Left lung (tissue), 10 donors: ENCODE results near the gene NR1H3. TPM values are rescaled to one million over a fixed set of nuclear protein-coding genes. Genes with fewer than 3 reads are reported as not detected.

Experiments used
- ATAC-seq: fragments of 200-7000 bp; cut with Tn5 transposase; one replicate; pipeline ENCODE4 v1.9.1; 2020; ENCODE audit warnings: moderate library complexity
- DNase-seq, 4 donors: peaks; one replicate each; pipeline ENCODE4 v3.0.0-alpha.2; 2013 to 2020
- H3K27ac ChIP-seq, 2 donors: fragments of 200-600 bp; sonication (generic) in 1 of 2; one replicate each; pipeline versions ENCODE4 v1.5.0 to v1.8.0; 2020 to 2021
- H3K27me3 ChIP-seq, 2 donors: fragments of 200-600 bp; sonication (generic) in 1 of 2; one replicate each; pipeline versions ENCODE4 v1.5.0 to v1.8.0; 2020 to 2021
- H3K36me3 ChIP-seq, 2 donors: fragments of 200-600 bp; sonication (generic) in 1 of 2; one replicate each; pipeline versions ENCODE4 v1.5.0 to v1.8.0; 2020 to 2021
- H3K4me1 ChIP-seq, 2 donors: fragments of 200-600 bp; one replicate each; pipeline ENCODE4 v1.8.0; 2021
- H3K4me3 ChIP-seq, 2 donors: fragments of 200-600 bp; sonication (generic) in 1 of 2; one replicate each; pipeline versions ENCODE4 v1.5.0 to v1.8.0; 2020 to 2021; ENCODE audit warnings: mild to moderate bottlenecking in 1 of 2
- H3K9me3 ChIP-seq, 2 donors: fragments of 200-600 bp; sonication (generic) in 1 of 2; one replicate each; pipeline versions ENCODE4 v1.5.0 to v1.8.0; 2020 to 2021
- CTCF ChIP-seq, 2 donors: fragments of 200-600 bp; sonication (generic) in 1 of 2; IDR thresholded peaks; one replicate each; pipeline versions ENCODE4 v1.5.0 to v1.8.0; 2021; ENCODE audit warnings: antibody characterized with exemption in 2 of 2
- intact Hi-C, 2 donors: fragments of 100-400 bp; cut with DNase I; formaldehyde crosslinking; loops; one replicate each; pipeline versions ENCODE4 v1.11.2 to v1.14.2; 2022
- polyA plus RNA-seq, 6 donors: library from polyadenylated mRNA; unstranded; fragments of 120-200 nt; gene quantifications; one replicate each; pipeline ENCODE4 v1.2.1, GENCODE V29; 2013; ENCODE audit not compliant: insufficient read length in 6 of 6
- total RNA-seq, 2 donors: library from RNA; stranded (reverse); fragmentation: NEBNext Ultra II Directional; extraction: Animal tissue kit (Norgen Biotek cat#: 25700); gene quantifications; one replicate each; pipeline ENCODE4 v1.2.1, GENCODE V29; 2021
- donor health status: DM: no; HTN: yes; CAD: no.
- donor health status: DM: no; HTN: no; CAD: no.

The NR1H3 gene
- total and polyA plus RNA-seq, 8 donors: 39.7 to 66.9 (median 52.0) TPM

DNA sequence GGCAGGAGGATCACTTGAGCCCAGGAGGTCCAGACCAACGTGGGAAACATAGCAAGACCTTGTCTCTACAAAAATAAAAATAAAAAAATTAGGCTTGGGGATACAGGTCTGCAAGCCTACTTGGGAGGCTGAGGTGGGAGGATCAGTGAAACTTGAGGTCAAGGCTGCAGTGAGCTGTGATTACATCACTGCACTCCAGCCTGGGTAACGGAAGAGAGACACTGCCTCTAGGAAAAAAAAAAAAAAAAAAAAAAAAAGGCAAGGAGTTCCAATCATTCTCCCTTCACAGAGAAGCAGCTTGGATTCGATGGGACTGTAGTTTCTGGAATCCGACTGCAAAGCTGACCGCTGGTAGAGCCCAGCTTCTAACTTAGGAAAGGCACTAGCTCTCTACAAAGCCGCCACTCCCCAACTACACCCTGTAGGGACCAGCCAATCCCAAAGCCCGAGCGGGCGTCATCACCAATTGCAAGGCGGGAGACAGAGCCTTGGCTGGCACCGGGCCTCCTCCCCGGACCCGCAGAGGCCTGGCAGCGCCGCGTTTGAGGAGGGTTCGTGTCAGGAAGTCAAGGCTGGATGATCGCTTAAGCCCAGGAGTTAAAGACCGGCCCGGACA, 43.7 kb upstream of the NR1H3 start:
- H3K36me3 ChIP-seq: peaks cover 0 to 3% of the 10 kb centered on the region in 2 donors
- TF ChIP-seq CTCF (IDR thresholded peaks at IDR 0.05): no peak
- ATAC-seq: peak; percentile 91
- H3K27me3 ChIP-seq: no peaks in the 10 kb centered on the region
- peak overlapping the region; percentile 47 to 81 for H3K4me3 ChIP-seq
- no peaks in the 10 kb centered on the region for H3K9me3 ChIP-seq
- peak overlapping the region; percentile 91 to 95 for H3K27ac ChIP-seq
- H3K4me1 ChIP-seq: peaks cover 11 to 38% of the 10 kb centered on the region in 2 donors
- DNase-seq: peak; percentile 69 to 98 (median 90)
- intact Hi-C loops: no loop called here

- intact Hi-C loops: no loop called here
- DNase-seq (peak in 1 of 4 donors; percentile 13), ATAC-seq (no peak)
- Histone ChIP-seq H3K36me3 (peaks cover 0 to 13% of the 10 kb centered on the region in 2 donors), H3K4me3 (peak overlapping the region; percentile 47 to 81), H3K27me3 (no peaks in the 10 kb centered on the region), H3K4me1 (peaks cover 11 to 44% of the 10 kb centered on the region in 2 donors), H3K27ac (peak overlapping the region; percentile 91 to 95), H3K9me3 (no peaks in the 10 kb centered on the region)
- no peak for TF ChIP-seq CTCF (IDR thresholded peaks at IDR 0.05)
Observed at GRCh38 chr11:47215366-47215910, 42.4 kb upstream of the NR1H3 start.

DNA sequence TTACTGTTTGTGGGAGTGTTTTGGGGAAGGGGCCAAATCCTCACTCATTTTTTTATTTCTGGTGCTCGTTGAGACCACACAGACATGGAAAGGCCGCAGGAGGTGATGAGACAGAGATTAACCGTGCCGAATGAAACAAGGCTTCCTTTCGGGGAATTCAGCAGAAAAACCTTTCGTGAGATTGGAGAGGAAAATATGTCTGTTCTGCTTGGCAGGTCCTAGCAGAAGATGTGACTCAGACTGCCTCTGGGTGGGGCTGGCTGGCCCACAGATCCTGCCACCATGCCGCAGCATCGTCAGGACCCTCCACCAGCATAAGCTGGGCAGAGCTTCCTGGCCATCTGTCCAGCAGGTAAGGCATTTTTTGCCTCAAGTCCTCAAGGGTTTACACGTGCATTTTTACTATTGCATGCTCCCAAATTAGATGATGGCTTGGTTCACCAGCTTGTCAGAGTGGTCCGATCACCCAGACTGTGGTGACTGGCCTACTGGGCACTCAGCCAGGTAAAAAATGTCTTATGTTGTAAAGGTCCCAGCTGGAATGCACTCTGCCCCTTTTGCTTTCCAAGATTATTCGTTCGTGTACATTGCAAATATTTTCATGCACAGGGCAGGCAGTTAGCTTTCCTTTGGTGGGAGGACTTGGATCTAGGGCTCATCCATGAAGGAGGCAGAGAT, 41.5 kb upstream of the NR1H3 start:
- DNase-seq (peak in 3 of 4 donors; percentile 54 to 70 (median 58)), ATAC-seq (peak; percentile 12)
- Histone ChIP-seq H3K4me1 (peaks cover 11 to 46% of the 10 kb centered on the region in 2 donors), H3K9me3 (no peaks in the 10 kb centered on the region), H3K27ac (peak overlapping the region; percentile 91 to 95), H3K27me3 (no peaks in the 10 kb centered on the region), H3K4me3 (peak overlapping the region; percentile 47 to 81), H3K36me3 (peaks cover 0 to 20% of the 10 kb centered on the region in 2 donors)
- intact Hi-C loops: no loop called here
- TF ChIP-seq CTCF (IDR thresholded peaks at IDR 0.05): no peak

GRCh38 chr11:47220401-47220821, 37.4 kb upstream of the NR1H3 start:
- H3K27ac ChIP-seq: no peak overlapping the region
- intact Hi-C loops: no loop called here
- no peak overlapping the region for H3K4me3 ChIP-seq
- DNase-seq: no peak
- peaks cover 0 to 44% of the 10 kb centered on the region in 2 donors for H3K36me3 ChIP-seq
- no peaks in the 10 kb centered on the region for H3K27me3 ChIP-seq
- TF ChIP-seq CTCF (IDR thresholded peaks at IDR 0.05): no peak
- peaks cover 11 to 42% of the 10 kb centered on the region in 2 donors for H3K4me1 ChIP-seq
- H3K9me3 ChIP-seq: no peaks in the 10 kb centered on the region
- no peak for ATAC-seq

- Histone ChIP-seq H3K4me3 (no peak overlapping the region), H3K36me3 (peaks cover 0 to 51% of the 10 kb centered on the region in 2 donors), H3K27ac (no peak overlapping the region), H3K4me1 (peaks cover 0 to 19% of the 10 kb centered on the region in 2 donors), H3K9me3 (no peaks in the 10 kb centered on the region), H3K27me3 (no peaks in the 10 kb centered on the region)
- ATAC-seq: no peak
- intact Hi-C loops: no loop called here
- no peak for TF ChIP-seq CTCF (IDR thresholded peaks at IDR 0.05)
- DNase-seq: no peak
Observed at GRCh38 chr11:47222696-47223095, 35.1 kb upstream of the NR1H3 start.
